IgD-negative memory B cell (primary cell): ENCODE results near the gene UBXN10. TPM values are rescaled to one million over a fixed set of nuclear protein-coding genes. Genes with fewer than 3 reads are reported as not detected.

ENCODE experiments used
- H3K27ac Mint-ChIP-seq, 3 donors: one replicate each; pipeline ENCODE4 v1.8.0; 2020 to 2022; ENCODE audit warnings: mild to moderate bottlenecking in 3 of 3, mixed read lengths in 3 of 3, moderate library complexity in 1 of 3
- H3K27me3 Mint-ChIP-seq: one replicate; pipeline ENCODE4 v1.8.0; 2021; ENCODE audit warnings: mixed read lengths
- H3K36me3 Mint-ChIP-seq: one replicate; pipeline ENCODE4 v1.8.0; 2020; ENCODE audit warnings: mild to moderate bottlenecking, mixed read lengths
- H3K4me1 Mint-ChIP-seq, 3 donors: one replicate each; pipeline ENCODE4 v1.8.0; 2020 to 2022; ENCODE audit warnings: mixed read lengths in 3 of 3, mild to moderate bottlenecking in 1 of 3
- H3K4me3 Mint-ChIP-seq, 4 donors: one replicate each; pipeline ENCODE4 v1.8.0; 2020 to 2022; ENCODE audit warnings: mild to moderate bottlenecking in 4 of 4, mixed read lengths in 4 of 4, moderate library complexity in 3 of 4
- H3K9me3 Mint-ChIP-seq, 3 donors: one replicate each; pipeline ENCODE4 v1.8.0; 2020 to 2021; ENCODE audit warnings: mixed read lengths in 3 of 3, mild to moderate bottlenecking in 1 of 3
- polyA plus RNA-seq: library from polyadenylated mRNA; unstranded; fragments of 300-500 nt; fragmentation: Illumina TruSeq; gene quantifications from one replicate; pipeline ENCODE4 v1.2.3, GENCODE V29; 2021

Gene UBXN10
- polyA plus RNA-seq, 1 donor from 2014 or later: 0.39 TPM

- Mint-ChIP-seq H3K27ac (no peak overlapping the region), H3K27me3 (peaks cover 8% of the 10 kb centered on the region), H3K4me3 (no peak overlapping the region), H3K9me3 (peaks cover 10 to 30% (median 19%) of the 10 kb centered on the region in 3 donors), H3K36me3 (peaks cover 2% of the 10 kb centered on the region), H3K4me1 (peaks cover 0 to 5% (median 1%) of the 10 kb centered on the region in 3 donors)
Observed at GRCh38 chr1:20166051-20166450, 19.8 kb upstream of the UBXN10 start.

- Mint-ChIP-seq H3K9me3 (peaks cover 7 to 22% (median 13%) of the 10 kb centered on the region in 3 donors), H3K4me3 (peak overlapping the region in 1 of 4 donors; percentile 29), H3K27me3 (peaks cover 8% of the 10 kb centered on the region), H3K4me1 (peaks cover 4 to 11% (median 6%) of the 10 kb centered on the region in 3 donors), H3K27ac (no peak overlapping the region), H3K36me3 (peaks cover 2% of the 10 kb centered on the region)
Observed at GRCh38 chr1:20167126-20167525, 18.8 kb upstream of the UBXN10 start.

GRCh38 chr1:20168564-20169491 lies 17.1 kb upstream of the UBXN10 start:
- H3K9me3 Mint-ChIP-seq: peaks cover 3 to 8% (median 5%) of the 10 kb centered on the region in 3 donors
- H3K4me1 Mint-ChIP-seq: peaks cover 4 to 14% (median 8%) of the 10 kb centered on the region in 3 donors
- peak overlapping the region in 2 of 3 donors; percentile 20 to 33 for H3K27ac Mint-ChIP-seq
- peaks cover 2% of the 10 kb centered on the region for H3K36me3 Mint-ChIP-seq
- peaks cover 6% of the 10 kb centered on the region for H3K27me3 Mint-ChIP-seq
- H3K4me3 Mint-ChIP-seq: no peak overlapping the region

GRCh38 chr1:20169932-20170331 lies 16.0 kb upstream of the UBXN10 start:
- Mint-ChIP-seq H3K4me3 (peak overlapping the region in 1 of 4 donors; percentile 7), H3K9me3 (peaks cover 3 to 5% (median 3%) of the 10 kb centered on the region in 3 donors), H3K4me1 (peaks cover 4 to 14% (median 9%) of the 10 kb centered on the region in 3 donors), H3K27ac (no peak overlapping the region), H3K27me3 (peaks cover 6% of the 10 kb centered on the region), H3K36me3 (peaks cover 2% of the 10 kb centered on the region)

GRCh38 chr1:20172033-20172590 lies 13.8 kb upstream of the UBXN10 start:
- H3K4me3 Mint-ChIP-seq: peak overlapping the region in 2 of 4 donors; percentile 60 to 65
- H3K36me3 Mint-ChIP-seq: peaks cover 2% of the 10 kb centered on the region
- no peaks in the 10 kb centered on the region for H3K9me3 Mint-ChIP-seq
- H3K27me3 Mint-ChIP-seq: peaks cover 3% of the 10 kb centered on the region
- H3K27ac Mint-ChIP-seq: peak overlapping the region; percentile 23 to 44 (median 35)
- peaks cover 4 to 14% (median 8%) of the 10 kb centered on the region in 3 donors for H3K4me1 Mint-ChIP-seq

- peaks cover 0 to 2% (median 0%) of the 10 kb centered on the region in 3 donors for H3K9me3 Mint-ChIP-seq
- H3K27ac Mint-ChIP-seq: no peak overlapping the region
Observed at GRCh38 chr1:20174937-20175666, 10.8 kb upstream of the UBXN10 start.

GRCh38 chr1:20178634-20179370 lies 7.1 kb upstream of the UBXN10 start:
- Mint-ChIP-seq H3K4me3 (peak overlapping the region in 1 of 4 donors; percentile 52), H3K9me3 (peaks cover 0 to 2% (median 0%) of the 10 kb centered on the region in 3 donors), H3K36me3 (peaks cover 4% of the 10 kb centered on the region), H3K27ac (peak overlapping the region in 1 of 3 donors; percentile 77), H3K27me3 (peaks cover 12% of the 10 kb centered on the region), H3K4me1 (peaks cover 0 to 8% (median 0%) of the 10 kb centered on the region in 3 donors)

More at GRCh38 chr1:20174937-20175666, 10.8 kb upstream of the UBXN10 start:
- peaks cover 4% of the 10 kb centered on the region for H3K36me3 Mint-ChIP-seq
- H3K4me1 Mint-ChIP-seq: peaks cover 4 to 15% (median 10%) of the 10 kb centered on the region in 3 donors
- peaks cover 6% of the 10 kb centered on the region for H3K27me3 Mint-ChIP-seq
- H3K4me3 Mint-ChIP-seq: no peak overlapping the region

GRCh38 chr1:20179371-20180128 lies 6.3 kb upstream of the UBXN10 start:
- peaks cover 20% of the 10 kb centered on the region for H3K27me3 Mint-ChIP-seq

GRCh38 chr1:20180129-20180843 lies 5.6 kb upstream of the UBXN10 start:
- H3K4me3 Mint-ChIP-seq: no peak overlapping the region
- H3K36me3 Mint-ChIP-seq: peaks cover 2% of the 10 kb centered on the region
- peaks cover 4 to 13% (median 4%) of the 10 kb centered on the region in 3 donors for H3K4me1 Mint-ChIP-seq
- H3K9me3 Mint-ChIP-seq: peaks cover 0 to 2% (median 0%) of the 10 kb centered on the region in 3 donors
- no peak overlapping the region for H3K27ac Mint-ChIP-seq
- peaks cover 24% of the 10 kb centered on the region for H3K27me3 Mint-ChIP-seq

More at GRCh38 chr1:20179371-20180128, 6.3 kb upstream of the UBXN10 start:
- H3K9me3 Mint-ChIP-seq: peaks cover 0 to 2% (median 0%) of the 10 kb centered on the region in 3 donors
- peak overlapping the region in 1 of 4 donors; percentile 52 for H3K4me3 Mint-ChIP-seq
- peaks cover 4% of the 10 kb centered on the region for H3K36me3 Mint-ChIP-seq
- H3K27ac Mint-ChIP-seq: peak overlapping the region in 1 of 3 donors; percentile 77
- H3K4me1 Mint-ChIP-seq: peaks cover 0 to 10% (median 0%) of the 10 kb centered on the region in 3 donors

GRCh38 chr1:20180844-20181207 lies 5.1 kb upstream of the UBXN10 start:
- H3K4me1 Mint-ChIP-seq: peaks cover 6 to 14% (median 6%) of the 10 kb centered on the region in 3 donors
- peaks cover 2% of the 10 kb centered on the region for H3K36me3 Mint-ChIP-seq
- H3K4me3 Mint-ChIP-seq: no peak overlapping the region
- peaks cover 27% of the 10 kb centered on the region for H3K27me3 Mint-ChIP-seq
- peaks cover 0 to 2% (median 0%) of the 10 kb centered on the region in 3 donors for H3K9me3 Mint-ChIP-seq
- H3K27ac Mint-ChIP-seq: no peak overlapping the region

GRCh38 chr1:20182415-20182814 lies 3.5 kb upstream of the UBXN10 start:
- peaks cover 0 to 2% (median 0%) of the 10 kb centered on the region in 3 donors for H3K9me3 Mint-ChIP-seq
- no peak overlapping the region for H3K27ac Mint-ChIP-seq
- peaks cover 2% of the 10 kb centered on the region for H3K36me3 Mint-ChIP-seq
- peaks cover 12 to 18% (median 16%) of the 10 kb centered on the region in 3 donors for H3K4me1 Mint-ChIP-seq
- H3K4me3 Mint-ChIP-seq: no peak overlapping the region
- peaks cover 35% of the 10 kb centered on the region for H3K27me3 Mint-ChIP-seq

GRCh38 chr1:20183035-20183434 lies 2.9 kb upstream of the UBXN10 start:
- Mint-ChIP-seq H3K9me3 (peaks cover 0 to 2% (median 0%) of the 10 kb centered on the region in 3 donors), H3K27me3 (peaks cover 33% of the 10 kb centered on the region), H3K27ac (peak overlapping the region in 1 of 3 donors; percentile 31), H3K4me1 (peaks cover 13 to 18% (median 16%) of the 10 kb centered on the region in 3 donors), H3K4me3 (no peak overlapping the region), H3K36me3 (peaks cover 2% of the 10 kb centered on the region)
